Measurements from ENCODE around the gene BPIFB1.

The BPIFB1 gene

DNA sequence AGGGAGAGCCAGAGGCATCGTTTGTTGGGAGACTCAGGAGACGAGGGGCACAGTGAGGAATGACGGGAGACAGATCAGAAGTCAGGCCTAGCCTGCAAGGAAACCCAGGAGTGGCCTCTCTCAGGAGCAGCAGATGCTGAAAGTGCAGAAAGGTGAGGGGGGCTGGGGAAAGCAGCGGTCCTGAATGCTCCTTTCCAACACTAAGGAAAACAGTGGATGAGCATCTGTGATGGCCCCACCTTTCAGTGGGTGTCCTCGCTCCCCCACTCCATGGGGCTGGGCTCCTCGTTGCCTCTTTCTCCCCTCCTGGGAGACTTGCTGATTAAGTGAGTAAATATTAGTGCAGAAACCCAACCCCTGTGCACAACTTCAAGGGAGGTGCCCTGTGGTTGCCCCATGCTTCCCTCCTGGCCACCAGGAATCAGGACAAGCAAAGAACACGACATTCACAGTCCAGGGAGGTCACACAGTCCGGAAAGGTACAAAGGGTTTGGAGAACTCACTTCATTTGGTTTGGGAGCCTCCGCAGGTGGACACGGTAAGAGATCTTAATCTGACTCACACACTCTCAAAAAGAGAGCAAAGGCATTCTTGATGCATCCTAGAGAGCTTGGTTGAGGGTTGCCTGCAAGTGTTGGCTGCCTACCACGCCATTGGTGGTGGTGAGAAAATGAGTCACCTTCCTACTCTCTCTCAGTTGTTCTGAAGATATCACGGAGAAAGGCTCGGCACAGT is 9.7 kb upstream of the BPIFB1 start:
- DNase-seq (ENCODE audit: low read depth, low spot score) = no peak

DNA sequence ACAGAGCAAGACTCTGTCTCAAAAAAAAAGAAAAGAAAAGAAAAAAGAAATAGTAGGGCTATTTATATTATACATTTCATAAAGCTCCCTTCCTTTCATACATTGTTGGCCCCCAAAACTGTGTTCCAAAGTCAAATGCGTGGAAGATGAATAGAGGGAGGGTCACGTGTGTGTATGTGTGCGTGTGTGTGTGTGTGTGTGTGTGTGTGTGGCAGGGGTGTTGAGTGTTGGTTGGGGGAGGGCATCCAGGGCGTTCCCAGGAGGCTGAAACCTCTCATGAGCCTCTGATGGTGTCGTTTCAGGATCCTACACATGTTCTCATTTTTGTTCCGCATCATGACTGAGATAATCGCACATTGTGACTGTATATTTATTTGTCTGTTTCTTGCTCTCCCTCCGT is 7.8 kb upstream of the BPIFB1 start:
- no peak for DNase-seq (ENCODE audit: low read depth, low spot score)

DNA sequence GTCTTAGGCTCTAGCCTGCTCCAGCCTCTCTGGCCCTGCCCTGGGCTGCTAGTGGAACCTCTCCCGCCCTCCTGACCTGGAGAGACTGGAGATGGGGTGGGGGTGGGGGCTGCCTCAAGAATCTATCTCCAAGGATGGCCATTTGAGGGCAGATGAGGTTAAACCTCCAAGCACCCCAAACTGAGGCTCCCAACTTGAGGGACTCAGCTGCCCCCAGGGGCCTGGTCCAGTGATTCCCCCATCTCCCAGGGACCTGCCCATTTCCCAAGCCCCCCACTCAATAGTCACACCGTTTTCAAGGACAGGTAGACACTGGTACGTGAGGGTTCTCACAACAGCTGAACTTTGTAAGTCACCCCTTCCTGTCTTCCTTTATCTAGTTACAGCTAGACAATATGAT is 7.1 kb upstream of the BPIFB1 start:
- no peak for DNase-seq (ENCODE audit: low read depth, low spot score)

DNA sequence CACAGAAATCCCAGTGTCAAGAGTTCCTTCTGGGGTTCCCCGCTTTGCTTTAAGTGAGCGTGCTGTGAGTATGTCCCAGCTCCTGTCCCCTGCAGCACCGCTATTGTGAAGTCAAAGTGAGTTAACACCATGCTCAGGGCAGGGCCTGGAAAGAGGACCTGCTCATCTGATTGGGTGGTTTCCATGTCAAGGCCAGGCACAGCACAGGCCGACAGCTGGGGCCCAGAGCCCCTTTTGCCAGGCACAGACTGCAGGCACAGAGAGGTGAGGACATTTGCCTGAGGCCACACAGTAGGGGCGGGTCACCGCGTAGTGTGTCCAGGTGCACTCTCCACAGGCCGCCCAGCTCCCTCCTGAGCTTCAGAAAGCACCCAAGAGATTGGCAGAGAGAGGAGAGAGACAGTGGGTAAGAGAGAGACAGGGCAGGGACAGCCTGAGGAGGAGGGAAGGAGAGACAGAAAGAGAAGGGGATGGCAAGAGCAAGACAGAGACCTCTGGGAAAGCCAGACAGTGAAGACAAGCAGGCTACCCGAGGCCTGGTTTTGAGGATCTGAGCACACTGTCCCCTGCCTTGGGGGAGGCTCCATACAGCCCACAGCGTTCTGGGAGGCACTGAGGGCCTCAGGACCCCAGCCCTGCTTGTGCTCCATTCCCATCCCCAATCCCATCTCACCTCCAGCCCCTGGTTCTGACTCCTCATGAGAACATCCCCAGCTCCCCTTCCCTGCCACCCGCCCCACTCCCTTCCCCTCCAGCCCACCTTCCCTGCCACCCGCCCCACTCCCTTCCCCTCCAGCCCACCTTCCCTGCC is 6.5 kb upstream of the BPIFB1 start:
- DNase-seq (ENCODE audit: low read depth, low spot score) = no peak

DNA sequence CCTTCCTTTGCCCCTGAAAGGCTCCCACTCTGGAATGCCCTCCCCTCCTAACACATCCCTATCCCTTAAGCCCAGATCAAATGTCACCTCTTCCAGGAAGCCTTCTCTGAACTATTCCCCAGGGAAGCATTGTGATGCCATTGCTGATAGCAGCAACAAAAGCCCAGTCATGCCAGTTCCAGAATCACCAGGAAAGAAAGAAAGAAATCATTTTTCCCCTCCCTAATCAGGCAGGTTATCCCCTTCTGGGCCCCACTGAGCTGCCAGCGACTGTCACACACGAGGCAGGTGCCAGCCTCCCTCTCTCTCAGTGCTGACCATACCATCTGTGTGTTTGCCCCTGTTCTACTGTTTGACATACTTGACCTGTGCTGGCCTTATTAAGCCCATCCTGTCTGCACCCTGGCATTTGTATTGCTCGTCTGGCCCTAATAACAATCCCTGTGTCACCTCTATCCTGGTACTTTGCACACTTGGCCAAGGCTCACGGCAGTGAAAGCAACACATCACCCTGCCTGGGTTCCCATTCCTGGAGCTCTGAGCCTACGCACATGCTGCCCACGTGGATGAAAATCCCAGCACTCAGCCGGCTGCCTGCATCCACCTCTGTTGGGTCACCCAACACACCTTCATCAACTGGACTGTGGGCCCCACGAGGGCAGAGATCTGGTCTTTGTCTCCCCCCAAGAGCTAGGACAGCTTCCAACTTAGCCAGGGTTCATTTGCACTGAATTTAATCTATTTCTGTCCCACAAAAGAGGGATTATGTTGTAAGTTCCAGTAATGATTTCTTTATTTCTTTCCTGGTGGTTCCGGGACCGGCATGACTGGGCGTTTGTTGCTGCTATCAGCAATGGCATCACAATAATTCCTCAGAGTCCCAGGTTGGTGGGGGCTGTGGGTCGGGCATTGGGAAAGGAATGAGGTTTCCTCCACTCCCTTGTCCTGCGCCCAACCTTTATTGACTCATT is 5.3 kb upstream of the BPIFB1 start:
- DNase-seq (ENCODE audit: low read depth, low spot score) = no peak

DNA sequence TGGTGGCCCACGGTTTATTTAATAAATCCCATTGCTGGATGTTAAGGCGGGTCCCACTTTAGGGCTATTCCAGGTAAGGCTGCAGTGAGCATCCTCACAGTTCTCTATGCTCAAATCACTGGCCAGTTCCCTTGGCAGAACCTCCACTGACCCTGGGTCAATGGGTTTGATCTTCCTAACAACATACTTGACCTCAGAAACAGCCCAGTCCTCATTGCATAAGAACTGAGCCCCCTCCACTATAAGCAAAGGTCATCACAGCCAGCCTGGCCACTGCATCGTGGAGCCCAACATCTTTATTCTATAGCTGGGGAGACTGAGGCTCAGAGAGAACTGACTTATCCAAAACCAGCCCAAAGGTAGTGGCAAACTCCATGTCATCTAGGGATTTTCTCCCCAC is 4.3 kb upstream of the BPIFB1 start:
- no peak for DNase-seq (ENCODE audit: low read depth, low spot score)

DNA sequence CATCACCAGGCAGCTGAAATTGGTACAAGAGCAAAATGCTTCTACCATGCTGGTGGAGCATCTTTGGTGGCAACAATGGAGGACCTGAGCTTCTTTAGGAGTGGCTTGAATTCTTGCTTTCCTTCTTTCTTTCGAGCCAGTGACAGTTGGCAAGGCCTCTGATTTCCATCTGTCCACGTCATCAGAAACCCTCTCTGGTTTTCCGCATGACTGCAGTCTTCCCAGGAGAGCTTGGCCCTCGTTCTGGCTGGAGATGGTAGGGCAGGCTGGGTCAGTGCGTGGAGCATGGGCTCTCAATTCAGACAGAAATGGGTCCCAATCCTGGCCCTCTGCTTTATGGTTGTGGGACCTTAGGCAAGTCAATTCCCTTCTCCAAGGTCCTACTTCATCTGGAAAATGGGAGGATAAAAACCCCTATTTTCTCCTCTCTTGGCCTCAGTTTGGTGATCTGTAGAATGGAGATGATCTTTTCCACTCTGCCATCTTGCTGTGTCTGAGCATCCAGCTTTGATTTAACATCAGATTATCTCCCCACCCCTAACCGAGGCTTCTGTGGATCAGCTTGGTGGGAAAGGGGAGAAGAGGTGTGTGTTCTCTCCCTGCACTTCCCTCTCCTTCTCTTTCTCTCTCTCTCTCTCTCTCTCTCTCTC is 3.6 kb upstream of the BPIFB1 start:
- no peak for DNase-seq (ENCODE audit: low read depth, low spot score)

DNA sequence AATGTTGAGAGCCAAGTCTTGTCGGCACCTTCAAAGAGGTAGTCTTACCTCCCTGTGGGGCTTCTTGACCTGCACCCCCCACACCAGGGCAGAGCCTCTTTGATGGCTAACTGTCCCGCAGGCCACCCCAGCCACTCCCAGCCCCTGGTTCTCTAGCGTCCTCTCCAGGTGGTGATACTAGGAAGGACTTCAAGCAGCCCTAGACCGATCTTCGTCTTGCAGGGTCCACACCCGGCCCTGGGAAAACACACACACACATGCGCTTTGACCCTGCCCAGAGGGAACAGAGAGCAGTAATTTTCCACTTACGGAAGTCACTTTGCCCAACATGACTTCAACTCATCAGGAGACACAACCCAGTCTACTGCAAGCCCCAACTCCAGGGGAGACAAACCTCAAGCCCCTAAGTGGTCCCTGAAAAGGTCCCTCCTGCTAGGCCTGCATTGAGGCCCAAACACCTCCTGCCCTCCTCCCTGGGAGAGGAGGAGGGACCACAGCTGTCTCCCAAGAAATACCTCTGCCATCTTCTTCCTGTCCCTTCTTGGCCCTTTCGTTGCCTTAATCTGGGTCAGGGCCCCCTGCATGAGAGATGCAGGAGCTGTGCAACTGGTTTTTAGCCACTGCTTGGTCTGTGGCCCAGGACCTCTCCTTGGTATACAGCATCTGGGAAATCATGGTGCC is 2.9 kb upstream of the BPIFB1 start:
- no peak for DNase-seq (ENCODE audit: low read depth, low spot score)

DNA sequence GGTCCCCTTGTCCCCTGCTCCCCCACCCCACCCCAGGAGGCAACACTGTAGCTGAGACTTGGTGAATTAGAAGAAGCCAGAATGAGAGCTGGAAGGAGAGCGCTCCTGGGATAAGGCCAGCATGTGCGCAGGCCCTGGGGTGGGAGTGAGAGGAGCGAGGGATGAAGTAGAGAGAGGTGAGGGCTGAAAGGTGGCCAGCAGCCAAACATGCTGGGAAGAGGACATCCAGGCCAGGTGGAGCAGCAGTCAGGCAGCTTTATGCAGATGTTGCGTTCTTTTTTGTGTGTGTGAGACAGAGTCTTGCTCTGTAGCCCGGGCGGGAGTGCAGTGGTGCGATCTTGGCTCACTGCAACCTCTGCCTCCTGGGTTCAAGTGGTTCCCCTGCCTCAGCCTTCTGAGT is 2.2 kb upstream of the BPIFB1 start:
- no peak for DNase-seq (ENCODE audit: low read depth, low spot score)

DNA sequence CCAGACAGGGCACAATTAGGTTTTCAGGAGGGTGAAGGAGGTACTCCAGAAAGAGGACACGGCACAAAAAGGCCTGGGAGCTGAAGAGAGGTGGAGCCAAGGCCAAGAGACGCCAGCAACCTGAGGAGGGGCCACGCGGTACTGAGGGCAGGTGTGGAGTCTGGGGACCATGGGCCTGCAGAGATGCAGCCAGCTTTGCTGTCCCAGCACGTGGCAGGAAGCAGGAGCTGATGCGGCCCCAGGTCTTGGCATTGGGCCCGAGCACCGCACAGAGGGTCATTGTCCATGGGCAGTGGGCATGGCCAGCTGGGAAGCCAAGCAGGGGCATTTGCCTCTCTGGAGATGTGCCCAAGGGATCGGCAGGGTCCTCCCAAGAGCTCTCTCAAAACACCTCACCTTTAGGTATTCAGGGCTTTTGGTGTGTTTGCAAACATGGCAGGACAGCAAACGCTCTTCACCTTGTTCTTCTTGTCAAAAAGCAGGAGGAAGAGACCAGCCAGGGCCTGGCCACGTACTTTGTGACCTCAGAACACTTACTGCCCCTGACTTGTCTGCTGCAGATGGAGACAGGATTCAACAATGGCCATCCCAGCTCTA is 1.4 kb upstream of the BPIFB1 start:
- DNase-seq (ENCODE audit: low read depth, low spot score) = no peak

DNA sequence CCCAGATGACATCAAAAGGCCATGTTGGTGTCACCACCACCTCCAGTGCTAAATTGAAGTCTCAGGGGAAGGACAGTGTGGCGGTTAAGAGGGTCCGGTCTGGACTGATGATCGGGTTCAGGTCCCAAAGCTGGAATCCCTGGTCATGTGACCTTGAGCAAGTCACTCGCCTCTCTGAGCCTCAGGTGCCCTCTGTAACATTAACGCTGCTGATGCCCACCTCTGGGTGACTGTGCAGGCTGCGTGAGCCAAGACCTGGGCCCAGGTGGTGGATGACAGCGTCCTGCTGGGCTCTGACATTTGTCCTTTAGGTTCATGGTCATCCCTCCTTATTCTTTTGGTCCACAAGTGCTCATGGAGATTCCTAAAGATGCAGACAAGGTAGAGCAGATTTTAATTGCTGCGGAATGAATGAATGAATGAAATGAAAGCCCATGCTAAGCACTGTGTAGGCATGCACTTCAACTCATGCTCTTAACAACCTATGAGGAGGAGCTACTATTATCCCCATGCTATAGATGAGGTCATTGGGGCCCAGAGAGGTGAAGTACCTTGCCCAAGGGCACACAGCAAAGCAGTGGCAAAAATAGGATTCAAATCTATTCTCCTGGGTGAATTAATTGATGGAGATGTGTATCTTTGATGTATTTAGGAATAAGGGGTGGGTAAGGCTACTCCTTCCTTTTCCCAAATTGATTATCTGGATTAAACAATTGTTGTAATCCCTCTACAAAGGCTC is 649 bp upstream of the BPIFB1 start:
- no peak for DNase-seq (ENCODE audit: low read depth, low spot score)

DNA sequence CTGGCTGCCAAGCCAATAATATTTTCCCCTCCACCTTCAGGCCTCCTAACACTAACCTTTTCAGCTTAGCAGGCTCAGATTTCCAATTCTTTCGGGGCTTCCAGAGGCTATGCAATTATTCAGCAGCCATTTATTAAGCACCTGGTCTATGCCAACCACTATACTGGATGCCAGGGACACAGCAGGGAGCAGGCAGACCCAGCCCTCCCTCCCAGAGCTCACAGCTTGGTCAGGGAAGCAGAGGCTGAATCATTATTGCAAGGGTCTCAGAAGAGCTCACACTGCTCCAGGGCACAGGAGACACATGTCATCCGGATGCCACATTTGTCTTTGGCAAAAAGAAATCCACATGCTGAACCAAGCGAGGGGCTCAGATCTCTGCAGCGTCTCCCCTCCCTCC is 1.3 kb downstream of the BPIFB1 start:
- DNase-seq (ENCODE audit: low read depth, low spot score) = no peak

DNA sequence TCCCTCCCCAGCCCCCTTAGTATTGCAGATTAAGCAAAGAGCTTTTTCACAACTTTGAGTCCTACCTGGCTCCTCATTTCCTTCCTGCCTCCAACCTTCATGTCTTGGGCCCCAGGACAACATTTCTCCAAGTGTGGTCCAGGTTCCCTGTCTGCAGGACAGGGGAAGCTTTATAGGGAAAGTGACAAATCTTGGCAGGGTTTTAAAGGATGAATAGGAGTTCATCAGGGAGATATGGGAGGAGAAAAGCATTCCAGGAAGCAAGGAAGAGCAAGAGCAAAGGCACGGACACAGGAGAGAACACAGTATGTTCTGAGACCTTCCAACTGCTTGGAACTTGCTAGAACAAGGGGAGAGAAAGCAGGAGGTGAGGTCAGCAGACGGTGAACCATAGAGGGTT is 1.9 kb downstream of the BPIFB1 start:
- no peak for DNase-seq (ENCODE audit: low read depth, low spot score)

DNA sequence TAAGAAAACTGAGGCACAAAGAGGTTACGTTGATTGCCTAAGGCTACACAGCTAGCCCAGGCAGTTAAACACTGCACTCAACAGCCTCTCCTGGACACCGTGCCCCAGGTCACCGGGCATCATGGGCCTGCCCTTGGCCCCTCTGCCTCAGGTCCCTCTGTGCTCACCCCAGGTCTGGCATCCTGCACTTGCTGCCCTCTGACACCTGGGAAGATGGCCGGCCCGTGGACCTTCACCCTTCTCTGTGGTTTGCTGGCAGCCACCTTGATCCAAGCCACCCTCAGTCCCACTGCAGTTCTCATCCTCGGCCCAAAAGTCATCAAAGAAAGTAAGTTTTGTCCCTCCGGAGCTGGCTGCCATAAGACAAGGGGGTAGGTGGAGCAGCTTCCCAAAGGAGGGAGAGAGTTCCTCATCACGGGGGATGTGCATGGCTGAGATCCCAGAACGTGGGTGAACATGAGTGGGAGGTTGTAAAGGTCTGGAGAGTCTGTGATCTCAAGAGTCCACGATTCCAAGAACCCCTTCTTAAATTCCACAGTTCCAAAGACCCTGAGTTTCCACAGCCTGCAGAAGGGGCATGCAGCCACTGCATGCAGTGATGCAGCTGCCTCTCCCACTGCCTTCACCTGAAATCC is 3.0 kb downstream of the BPIFB1 start:
- no peak for DNase-seq (ENCODE audit: low read depth, low spot score)

DNA sequence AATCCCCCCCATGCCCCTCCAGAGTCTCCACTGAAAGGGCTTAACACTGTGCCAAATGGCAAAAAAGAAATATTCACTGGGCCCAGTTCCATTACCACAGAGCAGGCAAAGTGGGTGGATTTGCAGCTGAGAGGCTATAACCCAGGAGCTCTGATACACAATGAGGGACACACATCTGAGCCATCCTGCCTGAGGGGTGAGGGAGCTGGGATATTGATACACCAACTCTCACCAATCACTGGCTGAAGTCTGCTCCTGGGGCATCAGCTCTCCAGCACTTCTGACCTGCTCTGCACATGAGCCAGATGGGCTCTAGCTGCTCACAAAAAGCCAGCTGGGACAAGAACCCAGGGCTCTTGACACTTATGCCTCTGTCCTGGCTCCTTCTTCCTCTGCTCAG is 4.9 kb downstream of the BPIFB1 start:
- no peak for DNase-seq (ENCODE audit: low read depth, low spot score)

DNA sequence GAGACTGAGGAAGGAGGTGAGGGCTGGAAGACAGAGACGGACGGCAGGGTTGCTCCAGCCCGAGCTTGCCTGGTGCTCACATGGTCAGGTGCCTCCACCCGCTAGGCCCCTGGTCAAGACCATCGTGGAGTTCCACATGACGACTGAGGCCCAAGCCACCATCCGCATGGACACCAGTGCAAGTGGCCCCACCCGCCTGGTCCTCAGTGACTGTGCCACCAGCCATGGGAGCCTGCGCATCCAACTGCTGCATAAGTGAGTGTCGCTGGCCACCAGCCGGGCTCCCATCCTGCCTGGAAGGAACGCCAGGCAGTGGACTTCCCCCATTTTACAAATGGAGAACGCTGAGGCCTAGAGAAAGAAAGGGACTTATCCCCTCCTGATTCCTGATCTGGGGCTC is 7.8 kb downstream of the BPIFB1 start:
- DNase-seq (ENCODE audit: low read depth, low spot score) = no peak

DNA sequence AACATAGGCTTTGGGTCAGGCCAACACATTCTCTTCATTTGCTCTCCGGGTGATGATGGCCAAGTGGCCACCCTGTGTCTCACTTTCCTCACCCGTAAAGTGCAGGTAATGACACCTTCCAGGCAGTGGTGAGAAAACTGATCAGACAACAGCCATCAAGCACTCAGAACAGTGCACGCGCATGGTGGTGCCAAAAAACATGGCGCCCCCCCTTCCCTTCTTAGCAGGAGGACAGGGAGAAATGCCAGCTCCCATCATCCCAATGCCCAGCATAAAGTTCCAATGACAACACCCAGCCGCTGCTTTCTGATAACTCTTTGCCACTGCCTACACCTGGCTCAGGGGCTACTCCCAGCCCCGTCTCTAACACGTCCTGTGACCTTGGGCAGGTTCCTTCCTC is 8.4 kb downstream of the BPIFB1 start:
- DNase-seq (ENCODE audit: low read depth, low spot score) = no peak

DNA sequence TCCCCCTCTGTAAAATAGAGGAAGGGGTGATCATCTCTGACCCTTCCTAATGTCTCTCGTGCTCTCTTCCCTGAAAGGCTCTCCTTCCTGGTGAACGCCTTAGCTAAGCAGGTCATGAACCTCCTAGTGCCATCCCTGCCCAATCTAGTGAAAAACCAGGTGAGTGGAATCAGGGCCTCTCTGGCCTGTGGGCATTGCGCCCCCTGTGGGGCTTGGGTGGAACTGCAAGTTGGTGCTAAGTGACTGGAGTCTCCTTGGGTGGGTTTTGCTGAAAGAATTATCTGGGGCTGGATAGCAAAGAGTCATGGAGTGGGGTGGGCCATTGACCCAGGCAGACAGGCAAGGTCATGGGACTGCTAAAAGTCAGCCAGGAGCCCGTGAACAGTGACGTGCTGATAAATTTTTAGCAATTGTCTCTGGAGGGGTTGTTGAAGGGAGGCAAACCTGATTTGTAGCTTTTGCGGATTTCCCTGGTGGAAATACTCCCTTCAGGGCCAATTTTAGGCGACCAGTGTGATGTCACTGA is 8.9 kb downstream of the BPIFB1 start:
- DNase-seq (ENCODE audit: low read depth, low spot score) = no peak

DNA sequence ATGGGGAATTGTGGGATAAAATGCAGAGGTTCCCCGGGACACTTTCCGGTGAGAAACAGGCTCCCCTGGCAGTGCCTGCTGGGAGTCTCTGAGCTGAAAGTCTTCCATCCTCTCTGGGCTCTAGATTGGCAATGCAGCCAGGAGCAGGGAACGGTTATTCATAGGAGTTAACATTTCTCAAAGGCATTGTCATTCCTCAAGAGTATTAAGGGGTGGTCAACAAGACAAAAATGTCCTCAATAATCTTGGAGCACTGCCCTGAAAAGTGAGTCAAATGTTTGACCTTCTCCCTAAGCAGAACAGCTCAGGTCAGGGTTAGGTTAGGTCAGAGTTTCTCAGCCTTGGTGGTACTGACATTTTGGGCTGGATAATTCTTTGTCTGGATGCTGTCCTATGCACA is 13.2 kb downstream of the BPIFB1 start:
- DNase-seq (ENCODE audit: low read depth, low spot score) = no peak

Measured in smooth muscle cell of the brain vasculature (primary cell).